Endothelial cell of umbilical vein (primary cell): Measurements from ENCODE around the gene WDHD1. TPM values are rescaled to one million over a fixed set of nuclear protein-coding genes. Genes with fewer than 3 reads are reported as not detected.

Experiments used
- BruUV-seq: library from RNA; stranded (reverse); fragments of 400-500 nt; replicated peaks from 2 replicates; lab custom pipeline; 2021; lab: Mats Ljungman, UMichigan
- CTCF ChIA-PET: fragments of 300-600, 350-600 bp; sonication (Branson Sonifier 250); formaldehyde crosslinking; loops from one replicate; lab custom pipeline; 2021; ENCODE audit warnings: antibody characterized with exemption, inconsistent platforms; lab: Charles Lee
- POLR2A ChIA-PET: fragments of 300-600, 350-600 bp; sonication (Branson Sonifier 250); formaldehyde crosslinking; loops from one replicate; lab custom pipeline; 2021; ENCODE audit warnings: antibody characterized with exemption, inconsistent platforms; lab: Charles Lee
- DNase-seq: peaks from one replicate; pipeline ENCODE4 v3.0.0-alpha.2; 2011; ENCODE audit warnings: low read depth, low spot score
- FAIRE-seq: peaks from 2 replicates; lab custom pipeline; 2011; peaks lifted over from hg19 to GRCh38; lab: Jason Lieb, UNC
- H2AFZ ChIP-seq: 2 replicates; pipeline ENCODE4 v1.6.0; 2012; ENCODE audit warnings: low read depth, low read length, control low read depth, inconsistent platforms
- H3K27ac ChIP-seq: 2 replicates; pipeline ENCODE4 v1.5.1; 2011; ENCODE audit warnings: low read depth, mild to moderate bottlenecking, control low read depth, low read length, moderate library complexity; ENCODE audit not compliant: insufficient read depth
- H3K27me3 ChIP-seq, 2 experiments: 2 replicates each; pipeline versions ENCODE4 v1.6.0 to v1.6.1; 2011; ENCODE audit warnings: low read length in 2 of 2, mixed read lengths in 1 of 2; ENCODE audit not compliant: control insufficient read depth in 2 of 2, insufficient read depth in 2 of 2
- H3K36me3 ChIP-seq, 2 experiments: 2 replicates in 1 of 2; 3 replicates in 1 of 2; pipeline ENCODE4 v1.5.1; 2011; ENCODE audit warnings: low read length in 2 of 2, mild to moderate bottlenecking in 1 of 2, moderate library complexity in 1 of 2; ENCODE audit not compliant: control insufficient read depth in 2 of 2, insufficient read depth in 2 of 2; ENCODE audit errors: extremely low read depth in 1 of 2
- H3K4me1 ChIP-seq: 3 replicates; pipeline ENCODE4 v1.5.1; 2011; ENCODE audit warnings: mild to moderate bottlenecking, low read length; ENCODE audit not compliant: control insufficient read depth, insufficient read depth; ENCODE audit errors: extremely low read depth
- H3K4me2 ChIP-seq: 2 replicates; pipeline ENCODE4 v1.6.1; 2011; ENCODE audit warnings: low read length, control low read depth, mixed read lengths; ENCODE audit not compliant: insufficient read depth
- H3K4me3 ChIP-seq, 3 experiments: fragments of 200-600 bp in 1 of 3; sonication (generic), shearing (Covaris generic) in 1 of 3; replicated peaks in 1 of 3; 2 replicates each; pipeline ENCODE4 v1.5.1; 2011 to 2016; ENCODE audit warnings: control low read depth in 3 of 3, low read length in 3 of 3, mild to moderate bottlenecking in 2 of 3, inconsistent platforms in 1 of 3, low read depth in 1 of 3, moderate library complexity in 1 of 3; ENCODE audit not compliant: insufficient read depth in 1 of 3
- H3K79me2 ChIP-seq: 2 replicates; pipeline ENCODE4 v1.6.0; 2012; ENCODE audit warnings: low read length, inconsistent platforms; ENCODE audit not compliant: control insufficient read depth, insufficient read depth
- H3K9ac ChIP-seq: replicated peaks from 2 replicates; pipeline ENCODE3; 2011; ENCODE audit warnings: low read length, control low read depth; ENCODE audit not compliant: insufficient read depth; ENCODE audit errors: extremely low read depth
- H3K9me1 ChIP-seq: replicated peaks from 3 replicates; pipeline ENCODE4 v1.6.0; 2011; ENCODE audit warnings: mild to moderate bottlenecking, low read length; ENCODE audit not compliant: control insufficient read depth, insufficient read depth; ENCODE audit errors: extremely low read depth
- H3K9me3 ChIP-seq: replicated peaks from 2 replicates; pipeline ENCODE4 v1.5.1; 2012; ENCODE audit warnings: low read length, inconsistent platforms; ENCODE audit not compliant: control insufficient read depth, insufficient read depth
- H4K20me1 ChIP-seq: replicated peaks from 2 replicates; pipeline ENCODE3; 2011; ENCODE audit warnings: mild to moderate bottlenecking, low read length; ENCODE audit not compliant: control insufficient read depth, insufficient read depth; ENCODE audit errors: extremely low read depth
- CTCF ChIP-seq, 2 donors: IDR thresholded peaks; 1 replicate in 1 of 2; 2 replicates in 1 of 2; pipeline ENCODE4 v1.5.1; 2011; ENCODE audit warnings: low read length in 2 of 2, mild to moderate bottlenecking in 2 of 2, moderate library complexity in 2 of 2, control low read depth in 1 of 2, inconsistent platforms in 1 of 2, low read depth in 1 of 2; ENCODE audit not compliant: insufficient read depth in 1 of 2; ENCODE audit errors: extremely low read depth in 1 of 2
- EZH2 ChIP-seq: IDR thresholded peaks from 2 replicates; pipeline ENCODE4 v1.6.1; 2012; ENCODE audit warnings: borderline replicate concordance, low read depth, mild to moderate bottlenecking, moderate library complexity, low read length, inconsistent platforms; ENCODE audit not compliant: severe bottlenecking
- FOS ChIP-seq: IDR thresholded peaks from 2 replicates; pipeline ENCODE4 v1.6.1; 2011; ENCODE audit warnings: mild to moderate bottlenecking, low read length, moderate library complexity, borderline replicate concordance; ENCODE audit not compliant: insufficient read depth
- GATA2 ChIP-seq: IDR thresholded peaks from 2 replicates; pipeline ENCODE4 v1.7.0; 2011; ENCODE audit warnings: low read depth, mild to moderate bottlenecking, moderate library complexity, mixed read lengths, low read length; ENCODE audit not compliant: insufficient read length, insufficient read depth
- JUN ChIP-seq: IDR thresholded peaks from 2 replicates; pipeline ENCODE4 v1.6.1; 2011; ENCODE audit warnings: borderline replicate concordance, low read depth; ENCODE audit not compliant: insufficient read length, insufficient read depth
- MAX ChIP-seq: IDR thresholded peaks from 2 replicates; pipeline ENCODE4 v1.6.1; 2011; ENCODE audit not compliant: insufficient read depth, insufficient read length
- MYC ChIP-seq: IDR thresholded peaks from one replicate; pipeline ENCODE4 v1.6.1; 2011; ENCODE audit warnings: mild to moderate bottlenecking, low read depth, low read length
- POLR2A ChIP-seq: IDR thresholded peaks from 2 replicates; pipeline ENCODE4 v1.6.1; 2012; ENCODE audit warnings: low read depth, mild to moderate bottlenecking, control low read depth, low read length
- POLR2AphosphoS5 ChIP-seq: IDR thresholded peaks from 2 replicates; pipeline ENCODE4 v1.6.1; 2012; ENCODE audit warnings: low read depth, mild to moderate bottlenecking, control low read depth, low read length, moderate library complexity; ENCODE audit not compliant: insufficient read depth
- dilution Hi-C: fragments of 300-500 bp; cut with MboI; formaldehyde crosslinking; loops from one replicate; pipeline ENCODE4 v1.15.0; 2019; ENCODE audit warnings: low sequenced_read_pairs; ENCODE audit not compliant: extremely low pct_ligation_motif_present
- intact Hi-C: fragments of 100-400 bp; cut with micrococcal nuclease; formaldehyde crosslinking; loops from one replicate; pipeline ENCODE4 v1.10.0; 2022
- polyA plus RNA-seq, 4 experiments: library from polyadenylated mRNA; depleted of rRNA in 3 of 4; stranded (reverse) in 3 of 4; unstranded in 1 of 4; fragments of >200 nt; gene quantifications; 2 replicates each; pipeline versions ENCODE4 v1.2.1 to v1.2.3, GENCODE V29; 2011 to 2012; ENCODE audit warnings: missing spikeins in 1 of 4
- total RNA-seq: library from RNA; stranded (reverse); gene quantifications from 2 replicates; pipeline ENCODE4 v1.2.3, GENCODE V29; 2021

The WDHD1 gene
- total and polyA plus RNA-seq, 2 donors (not counting 3 experiments of a cell fraction or from before 2014, with no cell fraction given), result 3.1 to 22.5 TPM

- H3K9ac ChIP-seq, result no peak overlapping the region
- no peaks in the 10 kb centered on the region for H3K27me3 ChIP-seq
- peaks cover 0 to 3% of the 10 kb centered on the region in 2 experiments for H3K36me3 ChIP-seq
- dilution Hi-C loops, result no loop called here
- no peaks in the 10 kb centered on the region for H3K9me1 ChIP-seq
- no peak overlapping the region for H2AFZ ChIP-seq
- no peaks in the 10 kb centered on the region for H3K79me2 ChIP-seq
- H3K9me3 ChIP-seq, result no peaks in the 10 kb centered on the region
- no peak overlapping the region for H3K4me3 ChIP-seq
- FAIRE-seq (no peak), DNase-seq (peak; percentile 25)
- POLR2A ChIA-PET, result interaction anchor here (1.5 kb wide), 1 partner anchor 11 kb away, joined by 5 read pairs; no protein-coding TSS in a partner anchor
- peaks cover 10% of the 10 kb centered on the region for H3K4me1 ChIP-seq
- no peak for TF ChIP-seq POLR2A
- TF ChIP-seq EZH2, result no peak
- peak; percentile 22 for TF ChIP-seq FOS
- no peak for TF ChIP-seq POLR2AphosphoS5
- TF ChIP-seq JUN, result peak; percentile 27
- no peak for TF ChIP-seq MAX
- TF ChIP-seq CTCF (IDR thresholded peaks at IDR 0.05; ENCODE audit: extremely low read depth in 1 of 2, insufficient read depth in 1 of 2, low read depth in 1 of 2, low read length in 2 of 2), result no peak
- peak; percentile 49 for TF ChIP-seq GATA2
- no peak for TF ChIP-seq MYC
- H4K20me1 ChIP-seq, result no peaks in the 10 kb centered on the region
- intact Hi-C loops, result no loop called here
- no TSS peak for BruUV-seq
- no peak overlapping the region for H3K4me2 ChIP-seq
- CTCF ChIA-PET, result interaction anchor here (1.3 to 2.3 kb wide), 2 partner anchors 20 to 90 kb away, joined by 8 read pairs; partner anchors contain the start of gene MAPK1IP1L
- no peak overlapping the region for H3K27ac ChIP-seq
Observed at GRCh38 chr14:55070981-55071411, 44.1 kb upstream of the WDHD1 start.
